Subcutaneous abdominal adipose tissue (tissue), 5 donors: ENCODE results near the gene PRB2.
"Not testable (repeated sequence)": the region's sequence is repeated elsewhere in the genome, so short reads cannot be mapped to it uniquely, and the experiment has no call there.

Experiments used
- H3K27ac ChIP-seq: one replicate; pipeline ENCODE4 v1.7.0; 2013; ENCODE audit warnings: low read depth, mild to moderate bottlenecking, inconsistent platforms, low read length, moderate library complexity
- H3K27me3 ChIP-seq, 5 donors: one replicate each; pipeline ENCODE4 v1.7.0; 2013; ENCODE audit warnings: low read length in 5 of 5, inconsistent platforms in 1 of 5; ENCODE audit not compliant: control insufficient read depth in 5 of 5, insufficient read depth in 4 of 5
- H3K36me3 ChIP-seq, 5 donors: one replicate each; pipeline ENCODE4 v1.7.0; 2013; ENCODE audit warnings: low read length in 5 of 5; ENCODE audit not compliant: control insufficient read depth in 5 of 5, insufficient read depth in 5 of 5
- H3K4me1 ChIP-seq, 5 donors: one replicate each; pipeline ENCODE4 v1.7.0; 2013; ENCODE audit warnings: low read length in 5 of 5, mild to moderate bottlenecking in 3 of 5, moderate library complexity in 1 of 5; ENCODE audit not compliant: control insufficient read depth in 5 of 5, insufficient read depth in 5 of 5
- H3K4me3 ChIP-seq, 5 donors: one replicate each; pipeline ENCODE4 v1.7.0; 2013; ENCODE audit warnings: low read length in 5 of 5, low read depth in 1 of 5
- H3K9ac ChIP-seq, 5 donors: one replicate each; pipeline ENCODE4 v1.7.0; 2013; ENCODE audit warnings: low read length in 5 of 5, mild to moderate bottlenecking in 4 of 5, moderate library complexity in 3 of 5
- H3K9me3 ChIP-seq, 5 donors: one replicate each; pipeline ENCODE4 v1.7.0; 2013; ENCODE audit warnings: low read length in 5 of 5; ENCODE audit not compliant: control insufficient read depth in 5 of 5
- donor health status: healthy.
- donor health status: healthy.
- donor health status: healthy.
- donor health status: healthy.
- donor health status: healthy.

Gene PRB2

DNA sequence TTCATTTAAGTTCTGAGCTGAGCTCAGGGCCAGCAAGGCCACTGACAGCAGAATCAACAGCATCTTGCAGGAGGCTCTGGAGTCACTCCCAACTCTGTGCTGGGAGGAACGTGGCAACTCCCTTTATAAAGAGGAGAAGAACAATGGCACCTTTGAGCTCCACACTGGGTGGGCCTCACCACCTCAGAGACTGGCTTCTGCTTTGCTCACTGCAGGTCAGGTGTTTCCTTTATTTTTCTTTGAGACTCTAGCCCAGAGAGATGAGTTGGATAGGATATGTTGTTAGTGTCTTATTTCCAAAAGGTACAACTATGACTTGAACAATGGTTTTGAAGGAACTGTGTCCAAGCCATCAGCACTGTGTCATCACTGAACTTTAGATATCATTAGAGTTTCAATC is at the start of gene PRB2:
PRB2 (minus strand) TSS at position 101 of the 400 bp plus-strand sequence; CDS start at position 63, 38 bp downstream.
- H3K4me3 ChIP-seq, H3K9me3 ChIP-seq, H3K36me3 ChIP-seq, H3K4me1 ChIP-seq, H3K27ac ChIP-seq, H3K9ac ChIP-seq, H3K27me3 ChIP-seq: not testable (repeated sequence)

DNA sequence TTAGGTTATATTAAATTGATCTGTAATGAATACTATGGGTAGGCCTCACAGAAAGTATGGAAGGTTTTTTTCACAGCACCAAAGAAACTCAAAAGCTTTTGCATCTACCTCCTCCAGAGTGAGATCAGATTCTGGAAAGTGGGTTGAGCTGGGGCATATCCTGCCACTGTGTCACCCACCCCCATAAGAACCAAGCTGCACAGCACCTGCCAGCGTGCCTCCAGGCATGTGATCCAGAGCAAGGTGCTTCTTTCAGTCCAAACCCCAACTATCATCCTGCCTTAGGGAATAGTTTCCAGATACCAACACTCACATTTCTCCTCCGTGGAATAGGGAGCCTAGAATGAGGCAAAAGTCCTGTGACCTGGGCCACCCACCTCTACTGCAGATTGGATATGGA is 42.6 kb upstream of the PRB2 start:
- H3K27ac ChIP-seq: no peak overlapping the region
- peaks cover 0 to 5% (median 0%) of the 10 kb centered on the region in 5 donors for H3K36me3 ChIP-seq
- H3K27me3 ChIP-seq: no peaks in the 10 kb centered on the region
- peaks cover 0 to 2% (median 0%) of the 10 kb centered on the region in 5 donors for H3K4me1 ChIP-seq
- H3K9ac ChIP-seq: no peak overlapping the region
- H3K9me3 ChIP-seq: no peaks in the 10 kb centered on the region
- no peak overlapping the region for H3K4me3 ChIP-seq

- no peak overlapping the region for H3K9ac ChIP-seq
- H3K27ac ChIP-seq: no peak overlapping the region
- no peak overlapping the region for H3K4me3 ChIP-seq
- H3K36me3 ChIP-seq: no peaks in the 10 kb centered on the region
- H3K9me3 ChIP-seq: no peaks in the 10 kb centered on the region
- H3K4me1 ChIP-seq: peaks cover 0 to 2% (median 0%) of the 10 kb centered on the region in 5 donors
- H3K27me3 ChIP-seq: no peaks in the 10 kb centered on the region
These were observed 38.3 kb upstream of the PRB2 start for GRCh38 chr12:11433664-11434063.

GRCh38 chr12:11431486-11431885 is 36.1 kb upstream of the PRB2 start:
- Histone ChIP-seq H3K27me3 (no peaks in the 10 kb centered on the region), H3K4me1 (peaks cover 0 to 2% (median 0%) of the 10 kb centered on the region in 5 donors), H3K36me3 (no peaks in the 10 kb centered on the region), H3K27ac (no peak overlapping the region), H3K9ac (no peak overlapping the region), H3K4me3 (no peak overlapping the region), H3K9me3 (no peaks in the 10 kb centered on the region)

- no peaks in the 10 kb centered on the region for H3K27me3 ChIP-seq
- peaks cover 0 to 3% (median 0%) of the 10 kb centered on the region in 5 donors for H3K36me3 ChIP-seq
- H3K4me1 ChIP-seq: no peaks in the 10 kb centered on the region
- no peak overlapping the region for H3K4me3 ChIP-seq
- H3K27ac ChIP-seq: no peak overlapping the region
- H3K9me3 ChIP-seq: peaks cover 0 to 4% (median 0%) of the 10 kb centered on the region in 5 donors
- no peak overlapping the region for H3K9ac ChIP-seq
These were observed 32.0 kb upstream of the PRB2 start for GRCh38 chr12:11427341-11427740.

GRCh38 chr12:11412731-11413130 is 17.4 kb upstream of the PRB2 start:
- H3K4me1 ChIP-seq: no peaks in the 10 kb centered on the region
- no peak overlapping the region for H3K9ac ChIP-seq
- no peak overlapping the region for H3K4me3 ChIP-seq
- no peak overlapping the region for H3K27ac ChIP-seq
- no peaks in the 10 kb centered on the region for H3K36me3 ChIP-seq
- H3K9me3 ChIP-seq: peaks cover 0 to 7% (median 0%) of the 10 kb centered on the region in 5 donors
- H3K27me3 ChIP-seq: no peaks in the 10 kb centered on the region

- no peaks in the 10 kb centered on the region for H3K36me3 ChIP-seq
- H3K4me1 ChIP-seq: no peaks in the 10 kb centered on the region
- no peak overlapping the region for H3K27ac ChIP-seq
- no peak overlapping the region for H3K4me3 ChIP-seq
- H3K27me3 ChIP-seq: no peaks in the 10 kb centered on the region
- no peak overlapping the region for H3K9ac ChIP-seq
- H3K9me3 ChIP-seq: peaks cover 0 to 7% (median 0%) of the 10 kb centered on the region in 5 donors
These were observed 12.7 kb upstream of the PRB2 start for GRCh38 chr12:11408096-11408495.

GRCh38 chr12:11397366-11397765 is 2.0 kb upstream of the PRB2 start:
- Histone ChIP-seq H3K27me3 (no peaks in the 10 kb centered on the region), H3K4me1 (no peaks in the 10 kb centered on the region), H3K4me3 (no peak overlapping the region), H3K36me3 (no peaks in the 10 kb centered on the region), H3K9ac (no peak overlapping the region), H3K9me3 (no peaks in the 10 kb centered on the region), H3K27ac (no peak overlapping the region)

GRCh38 chr12:11391456-11391855 is 3.9 kb downstream of the PRB2 start:
- H3K27ac ChIP-seq, H3K27me3 ChIP-seq, H3K9ac ChIP-seq, H3K4me3 ChIP-seq, H3K4me1 ChIP-seq, H3K36me3 ChIP-seq, H3K9me3 ChIP-seq: not testable (repeated sequence)

DNA sequence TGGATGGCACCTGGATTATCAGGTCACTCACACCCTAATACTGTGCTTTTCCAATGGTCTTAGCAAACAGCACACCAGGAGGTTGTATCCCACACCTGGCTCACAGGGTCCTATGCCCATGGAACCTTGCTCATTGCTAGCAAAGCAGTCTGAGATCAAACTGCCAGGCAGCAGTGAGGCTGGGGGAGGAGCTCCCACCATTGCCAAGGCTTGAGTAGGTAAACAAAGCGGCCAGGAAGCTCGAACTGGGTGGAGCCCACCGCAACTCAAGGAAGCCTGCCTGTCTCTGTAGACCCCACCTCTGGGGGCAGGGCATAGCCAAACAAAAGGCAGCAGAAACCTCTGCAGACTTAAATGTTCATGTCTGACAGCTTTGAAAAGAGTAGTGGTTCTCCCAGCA is 17.9 kb downstream of the PRB2 start:
- H3K9me3 ChIP-seq: peaks cover 0 to 18% (median 0%) of the 10 kb centered on the region in 5 donors
- not testable (repeated sequence) for H3K4me1 ChIP-seq, H3K27me3 ChIP-seq, H3K9ac ChIP-seq, H3K4me3 ChIP-seq, H3K27ac ChIP-seq
- peaks cover 0 to 11% (median 2%) of the 10 kb centered on the region in 5 donors for H3K36me3 ChIP-seq

GRCh38 chr12:11361151-11361550 is 34.2 kb downstream of the PRB2 start:
- no peaks in the 10 kb centered on the region for H3K36me3 ChIP-seq
- H3K27ac ChIP-seq: no peak overlapping the region
- H3K9me3 ChIP-seq: no peaks in the 10 kb centered on the region
- H3K9ac ChIP-seq: no peak overlapping the region
- no peak overlapping the region for H3K4me3 ChIP-seq
- no peaks in the 10 kb centered on the region for H3K27me3 ChIP-seq
- no peaks in the 10 kb centered on the region for H3K4me1 ChIP-seq
